Measurements from ENCODE around the gene BLACAT1. TPM values are rescaled to one million over a fixed set of nuclear protein-coding genes. Genes with fewer than 3 reads are reported as not detected.

The BLACAT1 gene
- total and polyA plus RNA-seq, 12 donors: 0.03 to 0.08 (median 0.06) TPM; not detected in 8

DNA sequence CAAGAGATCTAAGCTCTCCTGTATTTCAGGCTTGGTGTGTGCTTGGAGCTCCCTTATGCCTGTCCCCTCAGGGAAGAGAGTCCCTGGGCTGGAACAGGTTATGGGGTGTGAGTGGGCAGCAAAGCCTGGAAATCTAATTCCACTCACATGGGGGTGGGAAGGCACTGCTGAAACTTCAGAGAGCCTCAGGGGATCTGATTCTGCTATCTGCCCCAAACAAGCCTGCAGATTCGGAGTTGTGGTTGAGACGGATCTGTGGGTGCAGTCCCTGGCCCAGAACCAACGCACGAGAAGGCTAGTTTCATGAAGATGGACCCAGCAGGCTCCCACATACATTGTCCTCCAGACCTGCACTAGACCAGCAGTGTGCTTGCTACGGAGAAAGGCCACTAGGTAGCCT lies 2.9 kb downstream of the BLACAT1 start:
- Histone ChIP-seq H3K27ac (no peak overlapping the region), H3K4me1 (replicated peaks in 1 of 2) (peaks cover 0 to 21% of the 10 kb centered on the region in 2 donors), H3K9me3 (replicated peaks in 1 of 3) (no peaks in the 10 kb centered on the region), H3K4me3 (no peak overlapping the region), H3K27me3 (peaks cover 50% of the 10 kb centered on the region), H3K36me3 (replicated peaks in 1 of 2) (no peaks in the 10 kb centered on the region)
- no peak for TF ChIP-seq POLR2A (IDR thresholded peaks at IDR 0.05)
- TF ChIP-seq, protein P1, sequence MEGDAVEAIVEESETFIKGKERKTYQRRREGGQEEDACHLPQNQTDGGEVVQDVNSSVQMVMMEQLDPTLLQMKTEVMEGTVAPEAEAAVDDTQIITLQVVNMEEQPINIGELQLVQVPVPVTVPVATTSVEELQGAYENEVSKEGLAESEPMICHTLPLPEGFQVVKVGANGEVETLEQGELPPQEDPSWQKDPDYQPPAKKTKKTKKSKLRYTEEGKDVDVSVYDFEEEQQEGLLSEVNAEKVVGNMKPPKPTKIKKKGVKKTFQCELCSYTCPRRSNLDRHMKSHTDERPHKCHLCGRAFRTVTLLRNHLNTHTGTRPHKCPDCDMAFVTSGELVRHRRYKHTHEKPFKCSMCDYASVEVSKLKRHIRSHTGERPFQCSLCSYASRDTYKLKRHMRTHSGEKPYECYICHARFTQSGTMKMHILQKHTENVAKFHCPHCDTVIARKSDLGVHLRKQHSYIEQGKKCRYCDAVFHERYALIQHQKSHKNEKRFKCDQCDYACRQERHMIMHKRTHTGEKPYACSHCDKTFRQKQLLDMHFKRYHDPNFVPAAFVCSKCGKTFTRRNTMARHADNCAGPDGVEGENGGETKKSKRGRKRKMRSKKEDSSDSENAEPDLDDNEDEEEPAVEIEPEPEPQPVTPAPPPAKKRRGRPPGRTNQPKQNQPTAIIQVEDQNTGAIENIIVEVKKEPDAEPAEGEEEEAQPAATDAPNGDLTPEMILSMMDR (IDR thresholded peaks at IDR 0.05): no peak
- intact Hi-C loops (cut with DNase I): no loop called here
- 63 to 80% (median 69%) methylated on average over 5 of the region's 5 CpGs for WGBS, 4 donors
- no peak for DNase-seq

DNA sequence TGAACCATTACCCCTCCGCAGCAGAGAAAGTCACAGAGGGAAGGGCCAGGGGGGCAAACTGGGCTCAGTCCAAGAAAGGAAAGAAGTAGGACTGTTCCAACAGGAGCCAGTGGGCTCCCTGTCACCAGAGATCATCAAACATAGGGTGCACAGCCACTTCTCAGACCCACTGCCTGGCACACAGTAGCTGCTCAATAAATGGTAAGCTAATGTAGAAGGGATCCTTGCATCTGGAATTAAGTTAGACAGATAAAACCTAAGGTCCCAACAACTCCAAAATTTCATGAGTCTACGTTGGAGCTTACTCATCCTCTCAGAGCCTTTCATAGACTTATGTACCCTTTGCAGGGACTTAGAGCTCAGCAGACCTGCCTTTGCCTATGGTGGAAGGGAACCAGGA lies 3.5 kb downstream of the BLACAT1 start:
- Histone ChIP-seq H3K27ac (no peak overlapping the region), H3K4me3 (no peak overlapping the region), H3K36me3 (replicated peaks in 1 of 2) (no peaks in the 10 kb centered on the region), H3K27me3 (peaks cover 44% of the 10 kb centered on the region), H3K4me1 (replicated peaks in 1 of 2) (peaks cover 0 to 20% of the 10 kb centered on the region in 2 donors), H3K9me3 (replicated peaks in 1 of 3) (no peaks in the 10 kb centered on the region)
- 51 to 71% (median 59%) methylated on average over 2 of the region's 2 CpGs for WGBS, 4 donors
- TF ChIP-seq, protein P1 (IDR thresholded peaks at IDR 0.05): no peak
- no peak for TF ChIP-seq POLR2A (IDR thresholded peaks at IDR 0.05)
- intact Hi-C loops (cut with DNase I): no loop called here
- no peak for DNase-seq

DNA sequence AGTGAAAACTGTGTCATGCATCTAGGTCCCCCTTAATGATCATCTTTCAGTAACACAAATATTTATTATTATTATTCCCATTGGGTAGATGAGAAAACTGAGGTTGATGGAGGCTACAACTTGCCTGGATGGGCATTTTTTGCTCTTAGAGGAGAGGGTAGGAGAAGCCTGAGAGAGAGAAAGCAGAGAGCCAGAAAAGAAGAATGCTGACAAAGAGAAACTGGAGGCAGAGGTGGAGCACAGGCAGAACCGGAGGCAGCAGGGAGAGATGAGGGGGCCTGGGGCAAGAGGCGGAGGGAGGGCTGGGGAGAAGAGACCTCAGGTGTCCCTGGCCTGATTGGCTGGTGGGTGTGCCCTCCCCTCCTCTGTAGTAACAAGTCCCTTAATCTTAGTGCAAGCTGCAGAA lies 4.1 kb downstream of the BLACAT1 start:
- Histone ChIP-seq H3K27me3 (peaks cover 38% of the 10 kb centered on the region), H3K27ac (no peak overlapping the region), H3K36me3 (replicated peaks in 1 of 2) (no peaks in the 10 kb centered on the region), H3K4me1 (replicated peaks in 1 of 2) (peaks cover 0 to 14% of the 10 kb centered on the region in 2 donors), H3K9me3 (replicated peaks in 1 of 3) (no peaks in the 10 kb centered on the region), H3K4me3 (no peak overlapping the region)
- 42 to 65% (median 57%) methylated on average over 2 of the region's 2 CpGs for WGBS, 4 donors
- no peak for DNase-seq
- TF ChIP-seq, protein P1 (IDR thresholded peaks at IDR 0.05): no peak
- no peak for TF ChIP-seq POLR2A (IDR thresholded peaks at IDR 0.05)
- intact Hi-C loops (cut with DNase I): no loop called here

GRCh38 chr1:205451202-205451601 lies 4.6 kb downstream of the BLACAT1 start:
- no peaks in the 10 kb centered on the region for H3K9me3 ChIP-seq (replicated peaks in 1 of 3)
- H3K36me3 ChIP-seq (replicated peaks in 1 of 2): no peaks in the 10 kb centered on the region
- peaks cover 0 to 8% of the 10 kb centered on the region in 2 donors for H3K4me1 ChIP-seq (replicated peaks in 1 of 2)
- H3K4me3 ChIP-seq: no peak overlapping the region
- DNase-seq: no peak
- intact Hi-C loops (cut with DNase I): no loop called here
- H3K27me3 ChIP-seq: peaks cover 33% of the 10 kb centered on the region
- H3K27ac ChIP-seq: no peak overlapping the region
- TF ChIP-seq, protein P1 (IDR thresholded peaks at IDR 0.05): no peak
- TF ChIP-seq POLR2A (IDR thresholded peaks at IDR 0.05): no peak
- WGBS, 4 donors: 47 to 69% (median 59%) methylated on average over 5 of the region's 5 CpGs
